DND-41 (cell line): ENCODE data around the gene SLC45A3.

ENCODE experiments used
- ATAC-seq: fragments of 200-7000 bp; cut with Tn5 transposase; 3 replicates; pipeline ENCODE4 v1.9.1; 2021; ENCODE audit warnings: low read depth; ENCODE audit not compliant: insufficient read depth
- DNase-seq: peaks from one replicate; pipeline ENCODE4 v3.0.0-alpha.2; 2020
- H2AFZ ChIP-seq: 2 replicates; pipeline ENCODE4 v1.6.0; 2012; ENCODE audit warnings: low read depth, low read length
- H3K27ac ChIP-seq: 2 replicates; pipeline ENCODE4 v1.5.1; 2012; ENCODE audit warnings: low read length, inconsistent platforms
- H3K27me3 ChIP-seq: fragments of 200-600 bp; sonication (generic); 2 replicates; pipeline ENCODE4 v1.6.0; 2012; ENCODE audit warnings: low read length, mild to moderate bottlenecking, inconsistent platforms; ENCODE audit not compliant: insufficient read depth, poor library complexity
- H3K36me3 ChIP-seq: 2 replicates; pipeline ENCODE4 v1.5.1; 2012; ENCODE audit warnings: low read length, inconsistent platforms; ENCODE audit not compliant: insufficient read depth
- H3K4me1 ChIP-seq: 2 replicates; pipeline ENCODE4 v1.5.1; 2012; ENCODE audit warnings: mild to moderate bottlenecking, low read length; ENCODE audit not compliant: insufficient read depth
- H3K4me2 ChIP-seq: 2 replicates; pipeline ENCODE4 v1.6.0; 2012; ENCODE audit warnings: mild to moderate bottlenecking, moderate library complexity, low read length, inconsistent platforms; ENCODE audit not compliant: insufficient read depth
- H3K4me3 ChIP-seq, 2 experiments: fragments of 200-600 bp in 1 of 2; shearing (Covaris generic) in 1 of 2; 2 replicates each; pipeline ENCODE4 v1.5.1; 2012 to 2016; ENCODE audit warnings: inconsistent platforms in 2 of 2, low read length in 2 of 2, mild to moderate bottlenecking in 2 of 2, low read depth in 1 of 2, moderate library complexity in 1 of 2
- H3K79me2 ChIP-seq: 2 replicates; pipeline ENCODE4 v1.6.0; 2012; ENCODE audit warnings: low read length, inconsistent platforms; ENCODE audit not compliant: insufficient read depth
- H3K9ac ChIP-seq: 2 replicates; pipeline ENCODE4 v1.6.0; 2012; ENCODE audit warnings: low read depth, mild to moderate bottlenecking, inconsistent platforms, low read length, moderate library complexity
- H3K9me3 ChIP-seq: 2 replicates; pipeline ENCODE4 v1.5.1; 2012; ENCODE audit warnings: low read length, moderate library complexity, mild to moderate bottlenecking, inconsistent platforms; ENCODE audit not compliant: insufficient read depth, severe bottlenecking
- H4K20me1 ChIP-seq: 2 replicates; pipeline ENCODE4 v1.6.0; 2012; ENCODE audit warnings: low read length; ENCODE audit not compliant: insufficient read depth
- EZH2 ChIP-seq: IDR thresholded peaks from 3 replicates; pipeline ENCODE4 v1.6.1; 2012; ENCODE audit warnings: borderline replicate concordance, low read depth, mild to moderate bottlenecking, moderate library complexity, low read length, inconsistent platforms; ENCODE audit not compliant: severe bottlenecking
- TF ChIP-seq, protein P1 (sequence below): IDR thresholded peaks from 2 replicates; pipeline ENCODE4 v1.5.1; 2012; ENCODE audit warnings: borderline replicate concordance, low read length, moderate library complexity, mild to moderate bottlenecking; ENCODE audit not compliant: poor library complexity, severe bottlenecking; ENCODE audit errors: extremely low read depth

The SLC45A3 gene

DNA sequence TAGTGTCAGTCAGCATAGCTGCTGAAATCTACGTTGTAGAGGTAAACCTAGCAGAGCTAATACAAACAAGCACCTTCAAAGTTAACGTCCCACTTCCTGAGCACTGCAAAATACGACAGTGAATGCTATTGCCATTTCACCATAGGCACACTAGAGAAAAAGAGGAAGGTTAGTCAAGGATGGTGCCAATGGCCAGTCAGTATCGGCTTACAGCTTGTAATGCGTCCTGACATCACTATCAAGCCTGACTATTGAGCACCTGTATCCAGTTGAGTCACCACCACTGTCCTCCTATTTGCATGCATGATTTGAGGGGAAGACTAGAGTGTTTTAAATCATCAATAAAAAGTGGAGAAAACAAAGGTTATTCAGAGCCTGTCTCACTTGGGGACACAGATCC, 35.3 kb upstream of the SLC45A3 start:
- peaks cover 87% of the 10 kb centered on the region for H3K36me3 ChIP-seq
- no peak overlapping the region for H3K4me2 ChIP-seq
- H3K9me3 ChIP-seq, result no peaks in the 10 kb centered on the region
- DNase-seq, result no peak
- H2AFZ ChIP-seq, result no peak overlapping the region
- H3K27me3 ChIP-seq, result no peaks in the 10 kb centered on the region
- H3K4me1 ChIP-seq, result no peaks in the 10 kb centered on the region
- H3K79me2 ChIP-seq, result peaks cover 4% of the 10 kb centered on the region; the same call in 1 of the 2 replicates
- no peak overlapping the region for H3K9ac ChIP-seq
- no peak overlapping the region for H3K27ac ChIP-seq
- TF ChIP-seq EZH2, result no peak
- TF ChIP-seq, protein P1, sequence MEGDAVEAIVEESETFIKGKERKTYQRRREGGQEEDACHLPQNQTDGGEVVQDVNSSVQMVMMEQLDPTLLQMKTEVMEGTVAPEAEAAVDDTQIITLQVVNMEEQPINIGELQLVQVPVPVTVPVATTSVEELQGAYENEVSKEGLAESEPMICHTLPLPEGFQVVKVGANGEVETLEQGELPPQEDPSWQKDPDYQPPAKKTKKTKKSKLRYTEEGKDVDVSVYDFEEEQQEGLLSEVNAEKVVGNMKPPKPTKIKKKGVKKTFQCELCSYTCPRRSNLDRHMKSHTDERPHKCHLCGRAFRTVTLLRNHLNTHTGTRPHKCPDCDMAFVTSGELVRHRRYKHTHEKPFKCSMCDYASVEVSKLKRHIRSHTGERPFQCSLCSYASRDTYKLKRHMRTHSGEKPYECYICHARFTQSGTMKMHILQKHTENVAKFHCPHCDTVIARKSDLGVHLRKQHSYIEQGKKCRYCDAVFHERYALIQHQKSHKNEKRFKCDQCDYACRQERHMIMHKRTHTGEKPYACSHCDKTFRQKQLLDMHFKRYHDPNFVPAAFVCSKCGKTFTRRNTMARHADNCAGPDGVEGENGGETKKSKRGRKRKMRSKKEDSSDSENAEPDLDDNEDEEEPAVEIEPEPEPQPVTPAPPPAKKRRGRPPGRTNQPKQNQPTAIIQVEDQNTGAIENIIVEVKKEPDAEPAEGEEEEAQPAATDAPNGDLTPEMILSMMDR, result no peak
- peaks cover 27% of the 10 kb centered on the region; the same call in 1 of the 2 replicates for H4K20me1 ChIP-seq
- no peak overlapping the region for H3K4me3 ChIP-seq
- no peak for ATAC-seq

GRCh38 chr1:205714906-205715246, 34.6 kb upstream of the SLC45A3 start:
- ATAC-seq, result no peak
- peaks cover 87% of the 10 kb centered on the region for H3K36me3 ChIP-seq
- H3K9me3 ChIP-seq, result no peaks in the 10 kb centered on the region
- no peaks in the 10 kb centered on the region for H3K4me1 ChIP-seq
- no peak overlapping the region for H3K9ac ChIP-seq
- H2AFZ ChIP-seq, result no peak overlapping the region
- TF ChIP-seq, protein P1, result no peak
- TF ChIP-seq EZH2, result no peak
- H3K4me3 ChIP-seq, result no peak overlapping the region
- H3K27me3 ChIP-seq, result no peaks in the 10 kb centered on the region
- H3K27ac ChIP-seq, result no peak overlapping the region
- peaks cover 21% of the 10 kb centered on the region; the same call in 1 of the 2 replicates for H4K20me1 ChIP-seq
- no peak overlapping the region for H3K4me2 ChIP-seq
- peaks cover 4% of the 10 kb centered on the region; the same call in 1 of the 2 replicates for H3K79me2 ChIP-seq
- DNase-seq, result no peak

DNA sequence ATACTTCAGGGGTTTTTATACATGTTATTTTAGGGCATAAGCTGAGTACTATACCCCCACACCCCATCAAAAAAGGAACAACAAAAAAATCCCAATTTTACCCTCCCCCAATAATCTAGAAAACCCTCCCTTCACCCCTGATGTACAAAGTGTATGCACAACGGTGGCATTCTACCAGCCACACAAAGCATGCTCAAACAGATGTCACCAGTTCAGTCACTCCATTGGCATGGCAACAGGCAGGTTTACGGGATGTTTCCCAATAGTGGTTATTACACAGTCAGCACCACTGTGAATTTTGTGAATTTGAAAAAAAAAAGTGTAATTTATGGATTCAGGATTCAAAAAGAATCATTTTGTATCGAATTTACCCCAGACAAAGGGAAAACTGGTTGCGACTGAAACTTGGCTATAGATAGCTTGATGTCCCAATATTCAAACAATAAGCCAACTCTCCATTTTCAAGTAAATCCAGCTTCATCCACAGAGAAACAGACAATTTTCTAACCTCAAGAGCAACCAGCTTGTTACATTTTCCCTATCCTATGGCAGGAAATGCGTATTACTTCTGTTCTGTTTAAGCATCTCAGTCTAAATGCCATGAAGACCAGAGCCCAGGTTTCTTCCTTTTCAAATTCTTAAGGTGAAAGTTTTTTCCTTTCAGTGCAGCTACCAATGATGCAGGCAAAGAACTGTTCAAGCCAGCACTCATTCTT, 34.0 kb upstream of the SLC45A3 start:
- no peak for ATAC-seq
- peaks cover 87% of the 10 kb centered on the region for H3K36me3 ChIP-seq

More for the DNA sequence above, 34.0 kb upstream of the SLC45A3 start:
- Histone ChIP-seq H3K27ac (no peak overlapping the region), H3K4me1 (no peaks in the 10 kb centered on the region), H3K4me2 (no peak overlapping the region), H3K4me3 (no peak overlapping the region), H3K9ac (no peak overlapping the region), H3K9me3 (no peaks in the 10 kb centered on the region), H3K79me2 (peaks cover 4% of the 10 kb centered on the region; the same call in 1 of the 2 replicates), H2AFZ (no peak overlapping the region), H4K20me1 (peaks cover 21% of the 10 kb centered on the region; the same call in 1 of the 2 replicates), H3K27me3 (no peaks in the 10 kb centered on the region)
- DNase-seq, result no peak
- TF ChIP-seq EZH2, result no peak
- TF ChIP-seq, protein P1, result no peak
